Adrenal gland (tissue), 12 donors: ENCODE data around the gene OR4D9. TPM values are rescaled to one million over a fixed set of nuclear protein-coding genes. Genes with fewer than 3 reads are reported as not detected.
A peak's percentile ranks its signal among the peaks of the same experiment; 100 is the strongest.

Experiments used
- DNase-seq, 7 donors: peaks; one replicate each; pipeline ENCODE4 v3.0.0-alpha.2; 2019 to 2020
- H3K27ac ChIP-seq, 5 donors: fragments of 200-600 bp; sonication (generic) in 4 of 5; 1 replicate in 3 of 5; 2 replicates in 2 of 5; pipeline versions ENCODE4 v1.5.1 to v1.8.0; 2016 to 2020; ENCODE audit warnings: mild to moderate bottlenecking in 1 of 5
- H3K27me3 ChIP-seq: fragments of 200-600 bp; 2 replicates; pipeline ENCODE4 v1.8.0; 2021
- H3K36me3 ChIP-seq, 2 donors: fragments of 200-600 bp; replicated peaks in 1 of 2; 1 replicate in 1 of 2; 2 replicates in 1 of 2; pipeline versions ENCODE4 v1.5.1 to v1.8.0; 2018 to 2022
- H3K4me1 ChIP-seq, 2 donors: fragments of 200-600 bp; replicated peaks in 1 of 2; 1 replicate in 1 of 2; 2 replicates in 1 of 2; pipeline versions ENCODE4 v1.5.1 to v1.8.0; 2018 to 2021
- H3K4me3 ChIP-seq, 4 donors: fragments of 200-600 bp; sonication (generic) in 3 of 4; one replicate each; pipeline ENCODE4 v1.5.1; 2016 to 2018
- H3K9me3 ChIP-seq, 3 donors: fragments of 200-600 bp; sonication (generic) in 1 of 3; replicated peaks in 1 of 3; 1 replicate in 2 of 3; 2 replicates in 1 of 3; pipeline versions ENCODE4 v1.5.1 to v1.8.0; 2016 to 2021
- CTCF ChIP-seq, 6 experiments: fragments of 450-650 bp in 4 of 6; fragments of 200-600 bp in 2 of 6; sonication (generic) in 1 of 6; IDR thresholded peaks; 1 replicate in 5 of 6; 2 replicates in 1 of 6; pipeline versions ENCODE4 v1.5.1 to v1.8.0; 2016 to 2021; ENCODE audit warnings: antibody characterized with exemption in 6 of 6, mild to moderate bottlenecking in 2 of 6, moderate library complexity in 1 of 6
- POLR2A ChIP-seq, 2 donors: fragments of 450-650 bp; IDR thresholded peaks; one replicate each; pipeline ENCODE4 v1.6.1; 2017; ENCODE audit warnings: antibody characterized with exemption in 2 of 2, mild to moderate bottlenecking in 2 of 2, moderate library complexity in 1 of 2
- WGBS, 4 donors: extraction: QIAGEN DNeasy Blood & Tissue Kit in 2 of 4; methylation state at CpG; one replicate each; pipeline versions ENCODE4 v1.1.5 to v1.1.7; 2013 to 2017; 5-methylcytosine and 5-hydroxymethylcytosine counted together
- intact Hi-C, 2 donors: fragments of 100-400 bp; cut with DNase I; formaldehyde crosslinking; loops; one replicate each; pipeline versions ENCODE4 v1.14.1 to v1.15.0; 2022 to 2023
- polyA plus RNA-seq, 3 donors: library from polyadenylated mRNA; stranded (reverse); fragments of 200-250 nt in 2 of 3; fragments of 350-450 nt in 1 of 3; fragmentation: Illumina TruSeq in 1 of 3; extraction: RNeasy Lipid Tissue Mini Kit (QIAGEN cat#74804) in 1 of 3; gene quantifications; one replicate each; pipeline ENCODE4 v1.2.3, GENCODE V29; 2013 to 2014
- total RNA-seq, 9 donors: library from RNA; depleted of rRNA in 4 of 9; stranded (reverse); fragments of >200 nt in 4 of 9; fragments of 120-200 nt in 1 of 9; fragmentation: NEBNext Ultra II Directional in 1 of 9; extraction: Animal tissue kit (Norgen Biotek cat#: 25700) in 1 of 9; gene quantifications; one replicate each; pipeline versions ENCODE4 v1.1.0 to v1.2.4, GENCODE V29; 2013 to 2023
- donor health status: healthy with polysubstance abuse.
- donor health status: Bipolar disorder and iron deficiency.
- donor health status: DM: yes; HTN: yes; CAD: no.
- donor health status: DM: no; HTN: no; CAD: no.
- donor health status: DM: no; HTN: no; CAD: no.
- donor health status: DM: yes; HTN: yes; CAD: no.

OR4D9 gene
- total and polyA plus RNA-seq, 12 donors = not detected

GRCh38 chr11:59562292-59562691 lies 51.0 kb downstream of the OR4D9 start:
- WGBS, 4 donors = 89 to 95% (median 91%) methylated on average over 3 of the region's 3 CpGs
- Histone ChIP-seq H3K4me3 (no peak overlapping the region), H3K27me3 (no peaks in the 10 kb centered on the region), H3K27ac (no peak overlapping the region), H3K4me1 (peaks cover 0 to 19% of the 10 kb centered on the region in 2 donors), H3K36me3 (no peaks in the 10 kb centered on the region), H3K9me3 (no peaks in the 10 kb centered on the region)
- DNase-seq = peak in 1 of 7 donors; percentile 17
- TF ChIP-seq CTCF (IDR thresholded peaks at IDR 0.05) = no peak
- no peak for TF ChIP-seq POLR2A (IDR thresholded peaks at IDR 0.05)
- intact Hi-C loops = no loop called here

Other genes with a start within 250 kb of the OR4D9 start
- gene OR5AN1, start 152.6 kb upstream of the OR4D9 start, total RNA-seq = not detected
- not detected for gene OR5AN1, start 152.6 kb upstream of the OR4D9 start, polyA plus RNA-seq
- gene OR5A2, start 85.1 kb upstream of the OR4D9 start, total RNA-seq = not detected
- gene OR5A2, start 85.1 kb upstream of the OR4D9 start, polyA plus RNA-seq = not detected
- gene OR5A1, start 75.1 kb upstream of the OR4D9 start, total RNA-seq = not detected
- gene OR5A1, start 75.1 kb upstream of the OR4D9 start, polyA plus RNA-seq = not detected
- not detected for gene OR4D6, start 54.6 kb upstream of the OR4D9 start, total RNA-seq
- not detected for gene OR4D6, start 54.6 kb upstream of the OR4D9 start, polyA plus RNA-seq
- not detected for gene OR4D10, start 38.2 kb upstream of the OR4D9 start, total RNA-seq
- gene OR4D10, start 38.2 kb upstream of the OR4D9 start, polyA plus RNA-seq = not detected
- not detected for gene OR4D11, start 8.0 kb upstream of the OR4D9 start, total RNA-seq
- gene OR4D11, start 8.0 kb upstream of the OR4D9 start, polyA plus RNA-seq = not detected
- 100 to 1,000 TPM in 1 of 9 donors, 10 to 100 TPM in 8; 44.0 to 117 (median 85.4) TPM for gene OSBP, start 104.2 kb downstream of the OR4D9 start, total RNA-seq
- gene OSBP, start 104.2 kb downstream of the OR4D9 start, polyA plus RNA-seq = 100 to 1,000 TPM in 1 of 3 donors, 10 to 100 TPM in 2; 15.3 to 120 (median 18.5) TPM
- gene PATL1, start 157.5 kb downstream of the OR4D9 start, total RNA-seq = 10 to 100 TPM; 10.3 to 41.7 (median 20.8) TPM
- 10 to 100 TPM; 10.3 to 55.9 (median 11.3) TPM for gene PATL1, start 157.5 kb downstream of the OR4D9 start, polyA plus RNA-seq
- gene OR10V1, start 202.3 kb downstream of the OR4D9 start, total RNA-seq = not detected
- gene OR10V1, start 202.3 kb downstream of the OR4D9 start, polyA plus RNA-seq = not detected
- 10 to 100 TPM; 18.4 to 63.2 (median 43.2) TPM for gene STX3, start 243.8 kb downstream of the OR4D9 start, total RNA-seq
- 10 to 100 TPM; 12.3 to 26.3 (median 24.7) TPM for gene STX3, start 243.8 kb downstream of the OR4D9 start, polyA plus RNA-seq